ENCODE results near the gene EFL1. TPM values are rescaled to one million over a fixed set of nuclear protein-coding genes. Genes with fewer than 3 reads are reported as not detected.

Gene EFL1
- total and polyA plus RNA-seq, 3 experiments from 2014 or later = 18.3 to 22.2 (median 22.1) TPM

DNA sequence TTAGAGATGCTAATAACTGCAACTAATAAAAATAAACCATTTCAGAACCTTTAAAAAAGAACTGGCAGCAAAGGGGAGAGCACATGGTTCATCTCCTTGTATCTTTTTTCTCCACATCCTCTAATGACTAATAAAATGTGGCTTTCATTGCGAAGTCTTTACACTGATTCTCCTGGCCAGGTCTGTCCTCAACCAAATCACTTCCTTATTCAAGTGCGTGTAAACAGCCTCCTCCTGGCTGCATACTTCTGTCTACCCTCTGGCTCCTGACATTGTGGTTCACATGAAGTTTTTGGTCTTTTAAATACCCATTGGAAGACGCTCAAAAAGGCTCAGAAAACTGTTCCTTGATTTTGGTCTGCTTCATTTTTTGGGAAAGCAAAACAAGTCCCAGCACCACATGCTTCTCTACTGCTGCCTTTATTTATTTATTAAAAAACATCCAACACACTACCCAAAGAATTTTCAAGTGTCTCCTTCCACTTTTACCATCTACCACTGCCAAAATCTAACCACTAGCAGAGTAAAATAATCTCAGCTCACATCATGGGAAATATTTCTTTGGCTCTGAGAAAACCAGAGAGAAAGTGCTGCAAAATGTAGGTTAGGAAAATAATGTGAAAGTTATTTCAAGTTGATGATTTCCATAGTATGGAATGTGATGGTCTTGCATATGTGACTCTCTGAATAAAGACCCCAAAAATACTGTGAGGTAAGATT, 85.1 kb downstream of the EFL1 start:
- H3K27me3 Mint-ChIP-seq = peaks cover 0 to 3% of the 10 kb centered on the region in 2 donors
- H3K27ac ChIP-seq (ENCODE audit: low read depth, low read length) = no peak overlapping the region
- H3K4me3 Mint-ChIP-seq = no peak overlapping the region
- POLR2A ChIA-PET = no interaction called here
- no peak overlapping the region for H3K4me3 ChIP-seq (ENCODE audit: low read length)
- DNase-seq = no peak
- no peaks in the 10 kb centered on the region for H3K4me1 ChIP-seq (ENCODE audit: insufficient read depth, low read length)
- H3K27me3 ChIP-seq (ENCODE audit: insufficient read depth, low read length, poor library complexity, severe bottlenecking) = no peaks in the 10 kb centered on the region
- CTCF ChIA-PET = no interaction called here
- H3K4me1 Mint-ChIP-seq = peaks cover 4 to 10% (median 9%) of the 10 kb centered on the region in 3 donors
- H3K9me3 ChIP-seq (ENCODE audit: low read length) = no peaks in the 10 kb centered on the region
- H3K27ac Mint-ChIP-seq = no peak overlapping the region
- H3K36me3 ChIP-seq (ENCODE audit: insufficient read depth, low read length) = no peaks in the 10 kb centered on the region
- H3K9me3 Mint-ChIP-seq = no peaks in the 10 kb centered on the region
- peaks cover 0 to 13% (median 2%) of the 10 kb centered on the region in 3 donors for H3K36me3 Mint-ChIP-seq

DNA sequence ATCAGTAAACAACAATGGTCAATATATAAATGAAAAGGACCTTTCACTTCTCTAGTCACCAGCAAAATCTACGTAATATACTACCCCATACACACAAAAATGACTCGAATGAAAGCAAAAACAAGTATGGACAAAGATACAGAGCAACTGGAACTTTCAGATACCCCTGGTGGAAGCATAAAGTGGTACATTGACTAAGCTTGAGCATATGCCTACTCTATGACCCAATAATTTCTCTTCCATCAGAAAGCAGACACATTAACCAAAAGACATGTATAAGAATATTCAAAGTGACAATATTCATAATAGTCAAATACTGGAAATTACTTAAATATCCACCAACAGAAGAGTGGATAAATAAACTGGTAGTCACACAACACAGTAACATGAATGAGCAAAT, 86.0 kb downstream of the EFL1 start:
- H3K9me3 Mint-ChIP-seq = no peaks in the 10 kb centered on the region
- Histone ChIP-seq H3K4me1 (ENCODE audit: insufficient read depth, low read length) (no peaks in the 10 kb centered on the region), H3K27me3 (ENCODE audit: insufficient read depth, low read length, poor library complexity, severe bottlenecking) (no peaks in the 10 kb centered on the region), H3K4me3 (ENCODE audit: low read length) (no peak overlapping the region), H3K9me3 (ENCODE audit: low read length) (no peaks in the 10 kb centered on the region), H3K36me3 (ENCODE audit: insufficient read depth, low read length) (no peaks in the 10 kb centered on the region), H3K27ac (ENCODE audit: low read depth, low read length) (no peak overlapping the region)
- H3K4me1 Mint-ChIP-seq = peaks cover 4 to 10% (median 9%) of the 10 kb centered on the region in 3 donors
- peaks cover 0 to 3% of the 10 kb centered on the region in 2 donors for H3K27me3 Mint-ChIP-seq
- ChIA-PET POLR2A (no interaction called here), CTCF (no interaction called here)
- peaks cover 0 to 8% (median 2%) of the 10 kb centered on the region in 3 donors for H3K36me3 Mint-ChIP-seq
- DNase-seq = no peak
- no peak overlapping the region for H3K4me3 Mint-ChIP-seq
- H3K27ac Mint-ChIP-seq = no peak overlapping the region

DNA sequence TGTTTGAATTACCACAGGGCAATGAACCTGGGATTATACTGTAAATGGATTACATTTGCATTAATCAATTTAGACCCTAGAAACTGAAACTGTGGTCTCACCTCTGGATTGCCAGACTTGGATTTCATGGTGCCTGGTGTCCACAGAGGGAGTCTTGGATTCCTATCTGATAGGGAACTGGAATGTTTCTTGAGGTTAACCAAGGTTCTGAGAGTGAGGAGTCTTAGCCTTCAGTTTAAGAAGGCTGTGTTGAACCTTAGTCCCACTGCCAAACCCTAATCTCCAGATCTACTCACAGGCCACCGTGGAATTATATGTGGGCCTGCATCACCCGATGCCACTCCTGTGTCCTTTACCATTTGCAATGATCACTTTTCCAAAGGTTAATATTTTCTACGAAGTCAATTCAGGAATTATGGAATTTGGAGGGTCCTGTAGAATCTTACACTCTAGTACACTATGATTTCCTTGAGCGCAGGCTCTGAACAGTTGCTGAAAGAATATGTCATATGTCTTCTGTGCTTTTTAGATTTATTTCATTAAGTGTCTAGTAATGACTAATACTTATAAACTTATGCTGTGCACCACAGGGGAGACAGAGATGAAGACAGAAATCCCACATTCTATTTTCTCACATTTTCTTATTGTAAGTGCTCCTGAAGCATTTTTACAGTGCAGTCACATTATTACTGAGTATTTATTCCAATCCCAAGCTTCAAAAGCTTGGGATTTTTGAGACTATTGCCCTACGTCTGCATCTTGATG, 87.9 kb downstream of the EFL1 start:
- Mint-ChIP-seq H3K27ac (peak overlapping the region in 1 of 8 donors; percentile 24), H3K9me3 (no peaks in the 10 kb centered on the region), H3K36me3 (peaks cover 0 to 6% (median 5%) of the 10 kb centered on the region in 3 donors), H3K27me3 (no peaks in the 10 kb centered on the region), H3K4me3 (no peak overlapping the region), H3K4me1 (peaks cover 4 to 10% (median 9%) of the 10 kb centered on the region in 3 donors)
- CTCF ChIA-PET = no interaction called here
- H3K27me3 ChIP-seq (ENCODE audit: insufficient read depth, low read length, poor library complexity, severe bottlenecking) = no peaks in the 10 kb centered on the region
- no peak overlapping the region for H3K4me3 ChIP-seq (ENCODE audit: low read length)
- no peak for DNase-seq
- no peak overlapping the region for H3K27ac ChIP-seq (ENCODE audit: low read depth, low read length)
- H3K9me3 ChIP-seq (ENCODE audit: low read length) = no peaks in the 10 kb centered on the region
- no peaks in the 10 kb centered on the region for H3K36me3 ChIP-seq (ENCODE audit: insufficient read depth, low read length)
- POLR2A ChIA-PET = no interaction called here
- H3K4me1 ChIP-seq (ENCODE audit: insufficient read depth, low read length) = no peaks in the 10 kb centered on the region

DNA sequence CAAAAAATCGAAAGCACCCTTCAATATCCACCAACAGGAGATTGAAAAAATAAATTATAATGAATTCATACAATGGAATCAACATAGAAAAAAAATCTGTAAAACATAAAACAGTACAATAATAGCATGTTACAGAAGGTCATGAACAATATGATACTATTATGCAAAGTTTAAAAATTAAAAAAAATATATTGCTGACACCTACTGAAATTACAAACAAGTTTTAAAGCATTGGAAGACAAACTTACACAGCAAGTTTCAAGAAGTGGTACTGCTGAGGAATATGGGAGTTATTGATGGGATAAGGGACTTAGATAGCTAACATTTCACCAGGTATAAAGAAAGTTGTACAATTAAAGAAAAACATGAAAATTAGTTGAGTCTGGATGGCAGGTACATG, 89.4 kb downstream of the EFL1 start:
- Mint-ChIP-seq H3K27ac (peak overlapping the region in 1 of 8 donors; percentile 5), H3K4me3 (no peak overlapping the region), H3K4me1 (peaks cover 4 to 7% (median 5%) of the 10 kb centered on the region in 3 donors), H3K36me3 (peaks cover 0 to 11% (median 6%) of the 10 kb centered on the region in 3 donors), H3K9me3 (no peaks in the 10 kb centered on the region), H3K27me3 (no peaks in the 10 kb centered on the region)
- Histone ChIP-seq H3K27ac (ENCODE audit: low read depth, low read length) (no peak overlapping the region), H3K27me3 (ENCODE audit: insufficient read depth, low read length, poor library complexity, severe bottlenecking) (no peaks in the 10 kb centered on the region), H3K4me3 (ENCODE audit: low read length) (no peak overlapping the region), H3K9me3 (ENCODE audit: low read length) (no peaks in the 10 kb centered on the region), H3K4me1 (ENCODE audit: insufficient read depth, low read length) (no peaks in the 10 kb centered on the region), H3K36me3 (ENCODE audit: insufficient read depth, low read length) (no peaks in the 10 kb centered on the region)
- CTCF ChIA-PET = no interaction called here
- POLR2A ChIA-PET = no interaction called here
- no peak for DNase-seq

DNA sequence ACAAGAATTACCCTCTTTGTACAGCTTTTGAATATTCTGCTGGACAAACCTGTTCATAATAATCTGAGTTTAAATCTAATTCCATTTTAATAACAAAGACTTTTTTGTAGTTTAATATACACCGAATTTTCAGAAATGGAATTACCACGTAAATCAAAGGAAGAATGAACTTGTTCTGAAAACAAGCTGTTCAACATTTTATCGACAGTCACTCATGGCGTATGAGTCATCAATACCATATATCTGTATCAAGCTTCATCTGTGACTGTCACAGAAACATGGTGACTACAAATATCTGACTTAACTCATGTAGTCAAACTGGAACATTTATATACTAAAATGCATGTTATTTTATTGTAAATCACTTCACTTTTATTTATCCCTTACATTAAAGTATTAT, 90.0 kb downstream of the EFL1 start:
- Mint-ChIP-seq H3K27me3 (no peaks in the 10 kb centered on the region), H3K4me1 (peaks cover 0 to 7% (median 4%) of the 10 kb centered on the region in 3 donors), H3K4me3 (no peak overlapping the region), H3K36me3 (peaks cover 0 to 11% (median 6%) of the 10 kb centered on the region in 3 donors), H3K9me3 (no peaks in the 10 kb centered on the region), H3K27ac (no peak overlapping the region)
- Histone ChIP-seq H3K4me1 (ENCODE audit: insufficient read depth, low read length) (no peaks in the 10 kb centered on the region), H3K27me3 (ENCODE audit: insufficient read depth, low read length, poor library complexity, severe bottlenecking) (no peaks in the 10 kb centered on the region), H3K9me3 (ENCODE audit: low read length) (no peaks in the 10 kb centered on the region), H3K4me3 (ENCODE audit: low read length) (no peak overlapping the region), H3K36me3 (ENCODE audit: insufficient read depth, low read length) (no peaks in the 10 kb centered on the region), H3K27ac (ENCODE audit: low read depth, low read length) (no peak overlapping the region)
- ChIA-PET CTCF (no interaction called here), POLR2A (no interaction called here)
- no peak for DNase-seq

DNA sequence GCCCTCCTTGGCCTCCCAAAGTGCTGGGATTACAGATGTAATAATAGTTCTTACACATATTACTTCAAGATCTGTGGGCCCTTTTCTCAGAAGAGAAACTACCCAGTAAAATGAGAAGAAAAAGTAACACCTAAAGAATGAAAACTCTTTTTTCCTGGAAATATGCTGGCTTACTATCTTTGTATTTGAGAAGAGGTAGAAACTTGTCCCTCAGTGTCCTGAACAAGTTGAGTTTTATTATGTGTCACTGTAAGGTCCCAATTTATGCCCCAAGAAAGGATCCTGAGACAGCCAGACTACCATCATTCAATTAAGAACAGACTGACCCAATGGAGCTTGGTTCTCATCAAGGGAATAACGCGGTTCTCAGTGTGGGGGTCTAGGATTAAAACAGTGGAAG, 93.8 kb downstream of the EFL1 start:
- ChIA-PET CTCF (no interaction called here), POLR2A (no interaction called here)
- DNase-seq = no peak
- no peaks in the 10 kb centered on the region for H3K9me3 ChIP-seq (ENCODE audit: low read length)
- H3K36me3 Mint-ChIP-seq = peaks cover 0 to 25% (median 8%) of the 10 kb centered on the region in 3 donors
- H3K27me3 Mint-ChIP-seq = no peaks in the 10 kb centered on the region
- H3K9me3 Mint-ChIP-seq = no peaks in the 10 kb centered on the region
- no peak overlapping the region for H3K4me3 ChIP-seq (ENCODE audit: low read length)
- no peaks in the 10 kb centered on the region for H3K4me1 ChIP-seq (ENCODE audit: insufficient read depth, low read length)
- H3K4me3 Mint-ChIP-seq = no peak overlapping the region
- no peak overlapping the region for H3K27ac Mint-ChIP-seq
- no peaks in the 10 kb centered on the region for H3K27me3 ChIP-seq (ENCODE audit: insufficient read depth, low read length, poor library complexity, severe bottlenecking)
- no peaks in the 10 kb centered on the region for H3K36me3 ChIP-seq (ENCODE audit: insufficient read depth, low read length)
- H3K27ac ChIP-seq (ENCODE audit: low read depth, low read length) = no peak overlapping the region
- H3K4me1 Mint-ChIP-seq = peaks cover 2 to 4% (median 3%) of the 10 kb centered on the region in 3 donors

DNA sequence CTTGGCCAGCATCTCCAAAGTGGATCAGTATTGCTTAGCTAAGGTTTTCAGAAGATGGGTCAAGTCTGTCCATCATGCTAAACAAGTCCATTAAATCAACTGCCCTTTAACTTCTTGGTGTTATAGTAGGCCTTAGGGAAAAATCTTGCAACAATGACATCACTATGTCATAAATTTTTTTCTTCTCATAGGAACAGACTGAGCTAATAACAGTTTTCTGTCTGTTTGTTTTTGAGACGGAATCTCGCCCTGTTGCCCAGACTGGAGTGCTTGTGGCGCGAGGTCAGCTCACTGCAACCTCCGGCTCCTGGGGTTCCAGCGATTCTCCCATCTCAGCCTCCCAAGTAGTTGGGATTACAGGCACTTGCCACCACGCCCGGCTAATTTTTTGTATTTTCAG, 94.2 kb downstream of the EFL1 start:
- H3K9me3 Mint-ChIP-seq = no peaks in the 10 kb centered on the region
- H3K36me3 ChIP-seq (ENCODE audit: insufficient read depth, low read length) = no peaks in the 10 kb centered on the region
- no peak overlapping the region for H3K4me3 Mint-ChIP-seq
- H3K27me3 Mint-ChIP-seq = no peaks in the 10 kb centered on the region
- H3K36me3 Mint-ChIP-seq = peaks cover 0 to 28% (median 8%) of the 10 kb centered on the region in 3 donors
- no peak overlapping the region for H3K4me3 ChIP-seq (ENCODE audit: low read length)
- no peak overlapping the region for H3K27ac ChIP-seq (ENCODE audit: low read depth, low read length)
- H3K9me3 ChIP-seq (ENCODE audit: low read length) = no peaks in the 10 kb centered on the region
- no peaks in the 10 kb centered on the region for H3K27me3 ChIP-seq (ENCODE audit: insufficient read depth, low read length, poor library complexity, severe bottlenecking)
- POLR2A ChIA-PET = no interaction called here
- CTCF ChIA-PET = no interaction called here
- no peak for DNase-seq
- no peaks in the 10 kb centered on the region for H3K4me1 ChIP-seq (ENCODE audit: insufficient read depth, low read length)
- H3K27ac Mint-ChIP-seq = no peak overlapping the region
- H3K4me1 Mint-ChIP-seq = peaks cover 2 to 4% (median 3%) of the 10 kb centered on the region in 3 donors

DNA sequence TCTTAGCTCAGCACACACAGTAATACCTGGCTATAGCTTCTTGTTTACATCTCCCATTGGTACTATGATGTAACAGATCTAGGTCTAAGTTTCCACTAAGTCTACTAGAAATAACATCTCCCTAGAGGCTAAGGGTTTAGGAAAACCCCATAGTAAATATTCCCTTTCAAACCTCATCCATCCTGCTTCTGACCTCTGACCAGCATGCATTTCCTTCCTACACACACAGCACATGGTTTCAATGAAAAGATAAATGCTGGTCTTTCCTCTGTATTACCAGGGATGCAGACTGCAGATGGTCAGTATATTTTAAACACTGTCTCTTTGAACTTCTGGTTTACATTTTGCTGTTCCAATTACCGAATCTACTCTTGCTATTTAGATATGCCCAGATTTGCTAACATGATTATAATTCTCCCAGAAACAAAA, 96.6 kb downstream of the EFL1 start:
- peaks cover 0 to 48% (median 18%) of the 10 kb centered on the region in 3 donors for H3K36me3 Mint-ChIP-seq
- no peaks in the 10 kb centered on the region for H3K36me3 ChIP-seq (ENCODE audit: insufficient read depth, low read length)
- H3K27ac Mint-ChIP-seq = peak overlapping the region in 2 of 8 donors; percentile 1 to 10
- ChIA-PET CTCF (no interaction called here), POLR2A (no interaction called here)
- no peaks in the 10 kb centered on the region for H3K9me3 Mint-ChIP-seq
- no peaks in the 10 kb centered on the region for H3K9me3 ChIP-seq (ENCODE audit: low read length)
- H3K27ac ChIP-seq (ENCODE audit: low read depth, low read length) = no peak overlapping the region
- H3K4me3 ChIP-seq (ENCODE audit: low read length) = no peak overlapping the region
- H3K4me1 ChIP-seq (ENCODE audit: insufficient read depth, low read length) = no peaks in the 10 kb centered on the region
- H3K4me1 Mint-ChIP-seq = peaks cover 2 to 4% (median 3%) of the 10 kb centered on the region in 3 donors
- no peak overlapping the region for H3K4me3 Mint-ChIP-seq
- H3K27me3 ChIP-seq (ENCODE audit: insufficient read depth, low read length, poor library complexity, severe bottlenecking) = no peaks in the 10 kb centered on the region
- no peaks in the 10 kb centered on the region for H3K27me3 Mint-ChIP-seq
- DNase-seq = no peak

Data from CD8-positive, alpha-beta memory T cell (primary cell).